Activated T-helper 1 cell treated with anti-CD3 and anti-CD28 coated beads, Interleukin-2, amount 50 U/mL, for 16 hours (primary cell): ENCODE data around the gene ANKRD36B.
A peak's percentile ranks its signal among the peaks of the same experiment; 100 is the strongest.
"Not testable (repeated sequence)": the region's sequence is repeated elsewhere in the genome, so short reads cannot be mapped to it uniquely, and the experiment has no call there.

ENCODE experiments used
- DNase-seq, 2 donors: peaks; one replicate each; pipeline ENCODE4 v3.0.0-alpha.2; 2020; ENCODE audit warnings: low read depth in 1 of 2, low spot score in 1 of 2

The ANKRD36B gene

DNA sequence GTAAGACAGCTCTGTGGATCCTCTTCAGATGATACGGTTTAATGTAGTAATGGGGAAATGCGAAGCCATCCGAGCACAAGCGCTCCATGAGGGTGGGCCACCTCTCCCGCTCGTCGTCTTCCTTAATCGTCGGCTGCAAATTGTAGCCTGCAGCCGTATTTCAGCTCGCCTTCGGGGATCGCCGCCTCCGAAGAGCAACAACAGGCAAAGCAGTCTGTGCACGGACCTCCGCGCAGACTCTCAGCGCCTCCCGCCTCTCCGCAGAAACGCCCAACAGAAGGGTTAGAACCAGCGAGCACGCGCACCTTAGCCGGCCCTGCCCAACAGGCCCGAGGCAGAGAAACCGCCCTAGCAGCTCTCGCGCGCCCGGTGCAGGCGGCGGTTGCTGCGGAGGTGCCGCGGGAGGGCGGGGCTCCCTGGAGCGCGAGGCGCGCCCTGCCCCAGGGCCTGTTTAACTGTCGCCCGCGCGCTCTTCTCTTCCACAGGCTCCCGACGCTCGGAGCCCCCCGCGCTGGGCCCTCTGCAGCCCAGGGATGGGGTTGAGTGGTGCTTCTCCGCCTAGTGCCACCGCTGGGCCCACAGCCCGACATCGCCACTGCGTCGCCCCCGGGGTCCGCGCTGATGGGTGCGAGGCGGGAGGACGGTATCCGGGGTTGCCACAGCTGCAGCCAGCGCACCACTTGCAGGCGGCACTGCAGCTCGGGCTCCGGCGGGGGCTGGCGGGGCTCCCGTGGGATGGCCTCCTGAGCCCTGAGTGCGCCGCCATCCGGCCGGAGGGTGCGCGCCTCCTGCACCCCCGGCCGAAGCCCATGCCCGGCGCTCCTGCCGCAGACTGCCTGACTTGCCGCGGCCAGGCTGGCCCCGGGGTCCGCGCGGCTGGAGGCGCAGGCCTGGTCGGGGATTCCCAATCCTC lies at the start of gene ANKRD36B:
ANKRD36B (minus strand) TSS at position 280 of the 913 bp plus-strand sequence; CDS start at position 88, 192 bp downstream.
- peak; percentile 44 for DNase-seq

GRCh38 chr2:97626049-97626430 lies 36.4 kb upstream of the ANKRD36B start:
- not testable (repeated sequence) for DNase-seq

DNA sequence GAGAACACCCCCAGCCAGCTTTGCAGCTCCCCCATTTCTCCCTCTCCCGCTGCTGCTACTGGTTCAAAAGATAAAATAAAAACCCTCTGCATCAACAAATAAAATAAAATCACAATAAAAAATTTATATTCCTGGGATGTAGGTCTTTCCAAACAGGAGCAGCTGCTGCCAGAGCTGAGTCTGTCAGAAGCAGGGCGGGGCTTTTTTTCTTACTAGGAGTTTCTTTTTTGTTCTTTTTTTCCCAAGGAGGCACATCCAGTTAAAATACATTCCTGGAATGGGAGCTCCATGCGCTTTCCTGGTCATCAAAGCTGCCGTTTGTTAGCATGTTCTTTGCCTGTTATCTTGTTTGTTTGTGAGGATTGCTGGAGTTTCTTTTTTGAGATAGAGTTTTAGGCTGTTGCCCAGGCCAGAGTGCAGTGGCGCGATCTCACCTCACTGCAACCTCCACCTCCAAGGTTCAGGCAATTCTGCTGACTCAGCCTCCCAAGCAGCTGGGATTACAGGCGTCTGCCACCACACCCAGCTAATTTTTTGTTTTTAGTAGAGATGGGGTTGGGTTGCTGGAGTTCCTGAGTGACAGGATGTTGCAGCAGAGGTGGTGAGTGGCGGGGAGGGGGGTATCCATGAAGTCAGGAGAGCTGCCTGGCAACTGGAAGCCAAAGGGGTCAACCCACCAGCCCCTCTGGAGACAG lies 35.8 kb upstream of the ANKRD36B start:
- not testable (repeated sequence) for DNase-seq

DNA sequence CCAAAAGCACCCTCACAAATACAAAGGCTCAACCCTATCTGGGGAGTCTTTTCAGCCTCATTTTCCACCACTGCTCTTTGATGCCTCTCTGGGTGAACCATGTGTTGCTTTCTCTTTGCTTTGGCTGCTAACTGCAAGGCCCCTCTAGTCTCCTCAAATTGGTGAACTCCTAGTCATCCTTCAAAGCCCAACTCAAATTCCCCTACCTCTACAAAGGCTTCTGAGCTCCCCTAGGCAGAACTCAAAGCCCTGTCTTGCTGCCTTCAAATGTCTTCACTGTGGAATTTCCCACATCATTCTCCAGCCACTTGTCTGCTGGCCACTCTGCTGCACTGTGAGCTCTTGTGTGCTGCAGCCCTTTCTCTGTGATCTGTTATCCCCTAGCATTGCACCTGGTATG lies 33.3 kb upstream of the ANKRD36B start:
- not testable (repeated sequence) for DNase-seq

DNA sequence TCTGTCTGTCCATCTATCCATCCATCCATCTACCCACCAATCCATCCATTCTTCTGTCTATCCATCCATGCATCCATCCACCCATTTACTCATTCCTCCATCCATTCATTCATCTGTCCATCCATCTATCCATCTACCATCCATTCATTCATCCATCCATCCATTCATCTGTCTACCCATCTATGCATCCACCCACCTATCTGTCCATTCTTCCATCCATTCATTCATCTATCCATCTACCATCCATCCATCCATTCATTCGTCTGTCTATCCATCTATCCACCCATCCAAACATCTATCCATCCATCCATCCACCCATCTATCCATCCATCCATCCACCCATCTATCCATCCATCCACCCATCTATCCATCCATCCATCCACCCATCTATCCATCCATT lies 30.8 kb upstream of the ANKRD36B start:
- DNase-seq, result not testable (repeated sequence)

- DNase-seq, result not testable (repeated sequence)
Observed at GRCh38 chr2:97618939-97619827, 29.5 kb upstream of the ANKRD36B start.

DNA sequence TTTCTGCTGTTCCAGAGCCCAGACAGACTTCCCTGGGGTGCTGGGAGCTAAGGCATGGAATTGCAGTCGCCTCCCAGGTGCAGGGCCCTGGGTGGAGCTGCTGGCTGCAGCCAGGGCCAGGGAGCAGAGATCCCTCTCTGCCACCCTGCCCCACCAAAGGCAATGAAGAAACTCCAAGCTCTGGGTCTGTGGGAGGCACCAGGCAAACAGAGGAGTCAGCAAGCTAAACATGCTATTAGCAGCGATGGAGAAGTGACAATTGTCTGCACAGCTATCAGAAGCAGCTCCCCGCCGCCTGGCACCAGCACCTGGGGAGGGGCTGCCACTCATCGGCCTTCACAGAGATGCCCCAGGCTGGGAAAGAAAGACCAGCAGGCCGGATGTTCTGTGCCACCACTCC lies 28.2 kb upstream of the ANKRD36B start:
- no peak for DNase-seq

GRCh38 chr2:97615746-97616145 lies 26.1 kb upstream of the ANKRD36B start:
- not testable (repeated sequence) for DNase-seq

DNA sequence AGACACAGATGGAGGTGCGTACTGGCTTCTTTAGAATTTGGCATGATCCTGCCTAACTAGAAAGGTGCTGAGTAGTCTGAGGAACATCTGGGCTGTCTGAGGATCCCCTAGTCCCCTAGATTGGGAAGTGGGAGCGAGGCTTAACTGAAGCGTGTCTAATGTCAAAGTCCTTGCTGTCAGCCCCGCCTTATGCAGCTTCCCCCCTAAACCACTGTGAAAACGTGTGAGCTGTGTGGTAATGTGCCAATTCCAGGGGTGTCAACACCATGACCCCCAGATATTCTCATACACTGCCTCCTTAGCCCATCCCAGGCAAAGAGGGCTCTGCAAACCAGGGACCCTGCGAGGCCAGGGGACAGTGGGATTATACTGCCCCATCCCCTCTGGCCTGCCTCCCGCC lies 22.2 kb upstream of the ANKRD36B start:
- DNase-seq, result not testable (repeated sequence)

DNA sequence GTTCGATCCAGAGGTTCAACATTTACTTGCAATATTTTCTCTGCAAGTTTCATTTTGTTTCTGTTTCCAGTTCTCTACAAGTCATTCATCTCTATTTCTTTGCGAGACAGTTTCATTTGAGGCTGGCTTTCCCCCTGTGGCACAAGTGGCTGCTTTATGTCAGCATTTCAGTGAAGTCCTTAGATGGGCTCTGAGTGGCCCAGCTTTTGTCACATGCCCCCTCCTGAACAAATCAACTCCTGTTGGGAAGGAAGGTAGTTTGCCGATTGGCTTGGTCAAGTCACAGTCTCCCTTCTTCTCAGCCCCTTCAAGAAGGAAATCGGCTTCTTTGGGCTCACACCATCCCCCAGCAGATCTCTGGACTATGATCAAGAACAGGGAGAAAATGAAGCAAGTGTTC lies 19.1 kb upstream of the ANKRD36B start:
- DNase-seq, result not testable (repeated sequence)

- not testable (repeated sequence) for DNase-seq
Observed at GRCh38 chr2:97605524-97606339, 16.1 kb upstream of the ANKRD36B start.

DNA sequence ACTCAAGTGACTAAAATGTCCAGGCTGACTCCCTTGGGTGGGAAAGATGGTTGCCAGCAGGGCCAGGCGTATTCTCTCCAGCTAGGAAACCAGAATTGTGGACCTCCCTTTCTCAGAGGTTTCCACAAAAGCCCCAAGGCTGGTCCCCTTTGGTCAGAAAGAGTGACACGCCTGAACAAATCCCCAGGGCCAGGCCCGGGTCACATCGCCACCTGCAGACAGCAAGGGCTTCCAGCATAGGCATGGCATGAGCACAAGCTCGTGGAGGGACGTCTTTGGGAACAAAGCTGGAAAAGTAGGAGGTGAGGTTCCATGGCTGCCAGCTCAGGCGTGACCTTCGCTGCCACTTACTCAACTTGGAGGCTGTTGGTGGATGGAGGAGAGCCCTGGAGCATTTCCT lies 15.4 kb upstream of the ANKRD36B start:
- not testable (repeated sequence) for DNase-seq

DNA sequence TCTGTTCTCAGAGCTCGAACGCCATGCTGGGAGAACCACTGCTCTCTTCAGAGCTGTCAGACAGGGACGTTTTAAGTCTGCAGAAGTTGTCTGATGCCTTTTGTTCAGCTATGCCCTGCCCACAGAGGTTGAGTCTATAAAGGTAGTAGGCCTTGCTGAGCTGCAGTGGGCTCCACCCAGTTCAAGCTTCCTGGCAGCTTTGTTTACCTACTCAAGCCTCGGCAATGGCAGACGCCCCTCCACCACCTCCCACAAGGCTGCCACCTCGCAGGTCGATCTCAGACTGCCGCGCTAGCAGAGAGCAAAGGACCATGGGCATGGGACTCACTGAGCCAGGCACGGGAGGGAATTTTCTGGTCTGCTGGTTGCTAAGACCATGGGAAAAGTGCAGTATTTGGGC lies 11.9 kb upstream of the ANKRD36B start:
- not testable (repeated sequence) for DNase-seq

- DNase-seq, result not testable (repeated sequence)
Observed at GRCh38 chr2:97596180-97596579, 6.5 kb upstream of the ANKRD36B start.

DNA sequence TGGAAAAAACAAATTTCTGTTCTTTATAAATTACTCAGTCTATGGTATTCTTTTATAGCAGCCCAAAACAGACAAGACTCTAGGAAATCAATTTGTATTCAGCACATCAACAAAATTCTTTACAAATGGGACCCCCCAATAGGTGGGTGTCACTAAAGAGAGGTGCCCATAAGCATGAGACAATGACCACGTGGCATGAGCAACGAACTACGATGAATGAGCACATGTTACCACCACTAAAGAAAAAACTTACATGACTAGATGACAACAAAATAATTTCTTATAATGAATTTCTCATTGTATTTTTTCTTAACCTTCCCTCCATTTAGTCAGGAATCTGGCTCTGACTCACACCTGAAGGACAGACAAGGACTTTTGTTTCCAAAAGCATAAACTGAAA lies 3.8 kb upstream of the ANKRD36B start:
- not testable (repeated sequence) for DNase-seq

DNA sequence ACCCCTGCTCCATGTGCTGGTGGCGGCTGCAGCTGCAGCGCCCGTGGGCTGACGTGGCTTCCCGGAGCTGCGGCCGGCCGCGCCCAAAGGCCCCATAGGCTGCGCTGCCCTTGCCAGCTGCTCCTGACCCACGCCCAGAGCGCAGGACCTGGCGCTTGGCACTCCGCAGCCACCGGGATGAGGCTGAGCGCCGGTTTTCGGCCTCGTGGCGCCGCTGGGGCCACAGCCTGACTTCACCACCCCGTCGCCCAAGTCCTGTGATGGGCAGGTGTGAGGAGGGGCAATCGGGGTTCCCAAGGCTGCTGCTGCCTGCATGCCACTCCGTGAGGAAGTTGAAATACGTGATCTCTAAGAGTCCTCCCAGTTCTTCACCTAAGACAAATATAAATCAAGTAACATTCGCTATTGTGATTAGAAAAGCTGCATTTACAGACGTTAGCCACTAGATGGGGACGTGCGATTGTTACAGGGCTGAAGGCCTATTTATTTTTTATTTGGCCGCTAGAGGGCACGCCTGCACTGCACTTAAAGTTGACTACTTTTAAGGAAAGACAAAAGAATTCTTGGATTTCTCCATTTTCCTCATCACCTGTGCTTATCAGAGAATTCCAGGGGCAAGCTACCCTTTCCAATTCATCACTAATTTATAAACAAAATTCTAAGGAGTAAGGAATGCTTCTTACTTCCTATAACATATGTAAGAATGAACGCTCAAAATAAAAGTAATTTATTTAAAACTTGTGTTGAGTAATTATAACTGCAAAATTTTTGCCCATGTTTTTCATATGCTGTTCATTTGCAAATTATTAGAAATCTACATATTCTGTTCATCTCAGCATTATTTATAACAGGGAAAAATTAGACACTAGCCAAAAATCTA lies 1.1 kb upstream of the ANKRD36B start:
- peak; percentile 21 to 49 for DNase-seq

DNA sequence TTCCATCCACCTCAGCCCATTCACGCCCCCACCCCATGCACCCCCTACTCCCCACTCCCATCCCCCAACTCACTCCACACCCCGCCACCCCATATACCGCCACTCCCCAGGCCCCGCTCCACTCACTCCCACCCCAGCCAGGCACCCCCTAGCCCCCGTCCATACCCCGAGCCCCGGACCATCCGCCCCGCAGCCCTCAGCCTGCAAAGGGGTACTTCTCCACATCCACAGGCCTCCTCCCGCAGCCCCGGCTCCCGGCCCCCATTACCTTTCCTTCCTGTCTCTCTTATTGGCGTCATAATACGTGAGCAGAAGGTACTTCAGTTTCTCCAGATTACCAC lies 450 bp downstream of the ANKRD36B start:
- DNase-seq, result not testable (repeated sequence)

- DNase-seq, result not testable (repeated sequence)
Observed at GRCh38 chr2:97565674-97566073, 24.0 kb downstream of the ANKRD36B start.

GRCh38 chr2:97552406-97552805 lies 37.3 kb downstream of the ANKRD36B start:
- not testable (repeated sequence) for DNase-seq
